HFFc6 (cell line): ENCODE data around the gene IP6K1. TPM values are rescaled to one million over a fixed set of nuclear protein-coding genes. Genes with fewer than 3 reads are reported as not detected.
"Not testable (repeated sequence)": the region's sequence is repeated elsewhere in the genome, so short reads cannot be mapped to it uniquely, and the experiment has no call there.

Experiments used
- DNase-seq: peaks from one replicate; pipeline ENCODE4 v3.0.0-alpha.2; 2018
- H3K27ac Mint-ChIP-seq: 2 replicates; pipeline ENCODE4 v1.8.0; 2020; ENCODE audit warnings: mild to moderate bottlenecking, mixed read lengths
- H3K27me3 Mint-ChIP-seq: 2 replicates; pipeline ENCODE4 v1.8.0; 2021; ENCODE audit warnings: mild to moderate bottlenecking, moderate library complexity, mixed read lengths; ENCODE audit not compliant: insufficient read depth
- H3K36me3 Mint-ChIP-seq: 2 replicates; pipeline ENCODE4 v1.8.0; 2021; ENCODE audit warnings: low read depth, mixed read lengths
- H3K4me1 Mint-ChIP-seq: 2 replicates; pipeline ENCODE4 v1.8.0; 2020; ENCODE audit warnings: low read depth, mixed read lengths
- H3K4me3 Mint-ChIP-seq: 2 replicates; pipeline ENCODE4 v1.8.0; 2020; ENCODE audit warnings: mild to moderate bottlenecking, moderate library complexity, mixed read lengths
- H3K9me3 Mint-ChIP-seq: 2 replicates; pipeline ENCODE4 v1.8.0; 2020; ENCODE audit warnings: mild to moderate bottlenecking, mixed read lengths
- total RNA-seq, 6 experiments: library from RNA; stranded (reverse); fragmentation: NEBNext Ultra II Directional; extraction: Animal tissue kit (Norgen Biotek cat#: 25700); gene quantifications; 2 replicates in 1 of 6; 3 replicates in 5 of 6; pipeline ENCODE4 v1.2.3, GENCODE V29; 2021
- TF ChIP-seq, protein P1 (sequence below): fragments of 200-600 bp; sonication (generic); IDR thresholded peaks from 2 replicates; pipeline ENCODE4 v1.5.0; 2021; ENCODE audit warnings: antibody characterized with exemption, mild to moderate bottlenecking

Gene IP6K1
- total RNA-seq, 6 experiments from 2014 or later: 29.8 to 43.7 (median 38.4) TPM

DNA sequence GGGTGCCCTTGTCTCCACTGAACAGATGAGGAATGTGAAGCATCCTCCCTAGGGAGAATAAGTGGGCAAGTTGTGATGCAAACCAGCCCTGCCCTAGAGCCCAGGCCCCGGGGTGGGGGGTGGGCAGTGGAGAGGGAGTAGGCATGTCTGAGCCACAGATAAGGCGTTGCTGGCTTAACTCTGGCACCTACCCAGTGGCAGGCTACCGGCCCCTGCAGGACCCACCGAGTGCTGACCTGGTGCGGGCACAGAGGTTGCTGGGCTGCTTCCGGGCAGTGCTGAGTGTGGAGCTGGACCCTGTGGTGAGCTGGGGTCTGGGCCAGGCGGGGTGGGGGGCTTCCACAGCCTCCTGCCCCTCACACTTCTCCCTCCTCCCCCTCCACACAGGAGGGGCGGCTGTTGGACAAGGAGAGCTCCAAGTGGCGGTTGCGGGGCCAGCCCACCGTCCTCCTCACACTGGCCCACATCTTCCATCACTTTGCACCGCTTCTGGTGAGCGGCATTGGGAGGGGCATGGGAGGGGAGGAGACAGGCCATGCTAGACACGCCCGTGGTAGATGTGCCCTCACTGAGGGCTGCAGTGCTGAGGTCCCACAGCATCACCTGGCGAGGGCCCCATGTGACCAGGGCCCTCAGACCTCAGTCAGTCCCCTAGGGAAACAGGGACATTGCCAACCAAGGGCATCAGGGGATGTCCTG lies 86.9 kb downstream of the IP6K1 start:
- Mint-ChIP-seq H3K27me3 (no peaks in the 10 kb centered on the region; the same call in none of the 2 replicates), H3K4me3 (no peak overlapping the region), H3K4me1 (no peaks in the 10 kb centered on the region), H3K9me3 (no peaks in the 10 kb centered on the region), H3K27ac (no peak overlapping the region), H3K36me3 (no peaks in the 10 kb centered on the region)
- TF ChIP-seq, protein P1, sequence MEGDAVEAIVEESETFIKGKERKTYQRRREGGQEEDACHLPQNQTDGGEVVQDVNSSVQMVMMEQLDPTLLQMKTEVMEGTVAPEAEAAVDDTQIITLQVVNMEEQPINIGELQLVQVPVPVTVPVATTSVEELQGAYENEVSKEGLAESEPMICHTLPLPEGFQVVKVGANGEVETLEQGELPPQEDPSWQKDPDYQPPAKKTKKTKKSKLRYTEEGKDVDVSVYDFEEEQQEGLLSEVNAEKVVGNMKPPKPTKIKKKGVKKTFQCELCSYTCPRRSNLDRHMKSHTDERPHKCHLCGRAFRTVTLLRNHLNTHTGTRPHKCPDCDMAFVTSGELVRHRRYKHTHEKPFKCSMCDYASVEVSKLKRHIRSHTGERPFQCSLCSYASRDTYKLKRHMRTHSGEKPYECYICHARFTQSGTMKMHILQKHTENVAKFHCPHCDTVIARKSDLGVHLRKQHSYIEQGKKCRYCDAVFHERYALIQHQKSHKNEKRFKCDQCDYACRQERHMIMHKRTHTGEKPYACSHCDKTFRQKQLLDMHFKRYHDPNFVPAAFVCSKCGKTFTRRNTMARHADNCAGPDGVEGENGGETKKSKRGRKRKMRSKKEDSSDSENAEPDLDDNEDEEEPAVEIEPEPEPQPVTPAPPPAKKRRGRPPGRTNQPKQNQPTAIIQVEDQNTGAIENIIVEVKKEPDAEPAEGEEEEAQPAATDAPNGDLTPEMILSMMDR: no peak
- no peak for DNase-seq

DNA sequence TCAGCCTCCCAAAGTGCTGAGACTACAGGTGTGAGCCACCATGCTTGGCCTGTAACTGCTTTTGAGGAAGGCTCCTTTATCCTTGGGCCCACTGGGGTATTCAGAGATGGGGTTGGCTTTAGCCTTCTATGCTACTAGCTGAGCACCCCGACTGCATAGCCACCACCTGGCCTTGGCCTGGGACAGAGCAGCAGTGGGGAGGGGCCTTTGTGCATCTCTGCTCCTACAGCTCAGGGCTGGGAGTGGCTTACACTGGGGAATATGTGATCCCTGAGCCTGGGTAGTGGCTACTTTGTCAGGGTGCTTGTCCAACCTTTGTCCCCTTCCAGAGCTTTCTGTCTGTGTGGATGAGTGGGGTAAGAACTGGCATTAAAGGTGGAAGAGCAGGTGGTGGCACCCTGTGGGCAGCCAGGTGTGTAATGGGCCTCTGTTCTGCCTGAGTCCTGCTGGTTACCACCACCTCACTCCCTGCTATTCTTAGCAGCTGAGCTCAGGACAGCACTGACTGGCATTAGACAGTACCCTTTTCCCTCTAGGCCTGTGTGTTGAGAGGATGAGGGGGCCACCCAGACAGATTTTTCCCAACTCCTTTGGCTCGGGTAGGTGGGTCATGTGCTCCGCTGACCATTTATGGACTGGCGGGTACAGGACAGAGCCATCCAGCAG lies 90.9 kb downstream of the IP6K1 start:
- not testable (repeated sequence) for H3K4me1 Mint-ChIP-seq, DNase-seq, H3K27me3 Mint-ChIP-seq, H3K27ac Mint-ChIP-seq, H3K4me3 Mint-ChIP-seq, H3K9me3 Mint-ChIP-seq, H3K36me3 Mint-ChIP-seq

DNA sequence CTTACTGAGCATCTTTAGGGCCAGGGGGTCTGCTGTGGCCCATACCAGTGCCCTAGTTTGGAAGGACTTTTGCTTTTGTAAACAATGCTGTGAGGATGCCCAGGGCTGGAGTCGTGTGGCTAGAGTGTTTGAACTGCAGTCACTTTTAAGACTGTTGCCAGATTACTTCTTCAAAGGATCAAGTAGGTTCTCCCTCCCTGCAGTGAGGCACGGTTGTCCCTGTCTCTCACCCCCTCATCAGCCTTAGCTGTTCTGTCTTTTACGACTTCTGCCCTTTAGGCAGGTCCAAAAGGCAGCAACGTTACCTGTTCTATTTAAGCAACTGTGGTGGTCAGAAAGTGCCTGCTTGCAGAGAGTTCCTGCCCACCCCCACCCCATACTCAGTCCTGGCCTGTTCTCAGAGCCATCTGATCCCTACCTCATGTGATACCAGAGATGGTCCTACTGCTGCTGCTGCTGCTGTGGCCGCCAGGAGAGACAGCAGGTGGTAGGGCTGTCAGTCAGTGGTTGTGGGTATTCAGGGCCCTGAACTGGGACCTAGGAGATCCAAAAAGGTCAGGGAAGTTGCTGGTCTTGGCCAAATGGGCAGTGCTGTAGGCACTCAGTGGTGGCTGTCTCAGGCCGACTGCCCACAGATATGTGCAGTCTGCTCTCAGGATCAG lies 91.8 kb downstream of the IP6K1 start:
- peaks cover 15% of the 10 kb centered on the region for H3K4me1 Mint-ChIP-seq
- H3K9me3 Mint-ChIP-seq, DNase-seq, H3K4me3 Mint-ChIP-seq, H3K27me3 Mint-ChIP-seq, H3K27ac Mint-ChIP-seq, H3K36me3 Mint-ChIP-seq: not testable (repeated sequence)

DNA sequence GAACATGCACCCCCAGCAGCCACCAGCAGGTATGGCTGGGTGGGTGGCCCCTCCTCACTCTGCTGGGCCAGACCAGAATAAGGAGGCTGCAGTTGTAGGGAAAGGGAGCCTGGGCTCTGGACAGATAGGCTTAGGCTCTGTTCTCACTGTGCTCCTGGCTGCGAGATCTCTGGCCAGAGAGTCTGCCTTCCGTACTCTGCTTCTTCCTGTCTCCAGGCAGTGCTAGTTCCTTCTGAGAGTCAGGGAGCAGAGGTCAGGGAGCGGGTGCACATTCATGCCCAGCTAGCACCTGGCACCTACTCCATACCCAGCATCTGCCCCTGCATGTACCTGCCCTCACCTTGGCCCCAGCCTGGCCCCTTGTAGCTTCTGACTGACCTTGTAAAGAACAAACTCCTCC lies 94.9 kb downstream of the IP6K1 start:
- H3K4me3 Mint-ChIP-seq, H3K36me3 Mint-ChIP-seq, H3K27me3 Mint-ChIP-seq, H3K27ac Mint-ChIP-seq, DNase-seq, H3K9me3 Mint-ChIP-seq: not testable (repeated sequence)
- H3K4me1 Mint-ChIP-seq: peaks cover 25% of the 10 kb centered on the region

DNA sequence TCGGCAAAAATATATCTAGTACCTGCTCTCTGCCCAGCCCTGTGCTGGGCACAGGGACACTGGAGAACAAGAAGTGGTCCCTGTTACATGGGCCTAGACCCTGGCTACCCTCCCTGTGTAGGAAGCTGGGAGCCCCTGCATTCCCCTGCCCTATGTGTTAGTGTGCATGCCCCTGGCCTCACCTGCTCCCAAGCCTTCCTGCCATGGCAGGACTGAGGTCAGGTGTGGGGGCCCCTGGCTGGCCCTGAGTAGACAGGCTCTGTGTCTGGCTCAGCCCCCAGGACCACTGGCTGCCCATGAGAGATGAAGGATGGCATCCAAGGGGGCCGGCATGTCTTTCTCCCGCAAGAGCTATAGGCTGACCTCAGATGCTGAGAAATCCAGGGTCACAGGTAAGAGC lies 95.5 kb downstream of the IP6K1 start:
- H3K9me3 Mint-ChIP-seq, H3K27me3 Mint-ChIP-seq, H3K27ac Mint-ChIP-seq, H3K36me3 Mint-ChIP-seq, DNase-seq: not testable (repeated sequence)
- peak overlapping the region; percentile 95 for H3K4me3 Mint-ChIP-seq
- peaks cover 25% of the 10 kb centered on the region for H3K4me1 Mint-ChIP-seq

DNA sequence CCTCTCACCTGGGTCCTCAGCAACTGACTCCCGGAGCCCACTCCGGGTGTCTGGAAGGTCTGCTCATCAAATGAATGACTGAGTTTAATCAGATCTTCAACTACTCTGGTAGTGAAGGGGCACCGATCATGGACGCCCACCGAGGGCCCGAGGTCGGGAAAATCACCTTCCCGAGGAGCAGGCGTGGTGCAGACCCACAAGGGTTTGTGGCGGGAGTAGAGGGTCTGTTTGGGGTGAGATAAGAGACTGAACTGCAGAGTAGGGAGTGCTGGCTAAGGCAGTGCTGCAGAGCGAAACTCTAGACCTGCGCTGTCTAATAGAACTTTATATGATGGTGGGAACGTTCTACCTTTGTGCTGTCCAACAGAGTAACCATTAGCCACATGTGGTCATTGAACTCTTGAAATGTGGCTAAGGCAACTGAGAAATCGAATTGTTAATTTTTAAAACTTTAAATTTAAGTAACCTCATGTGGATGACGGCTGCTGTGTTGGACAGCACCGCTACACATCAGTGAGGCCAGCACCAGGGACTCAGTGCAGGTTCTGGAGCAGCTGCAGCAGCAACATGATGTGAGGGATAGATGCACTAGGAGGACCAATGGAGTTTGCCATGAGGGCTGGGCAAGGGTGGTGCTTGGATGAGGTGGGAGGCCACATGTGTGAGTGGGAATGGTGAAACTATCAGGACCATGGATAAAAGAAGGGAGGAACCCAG lies 96.3 kb downstream of the IP6K1 start:
- H3K27me3 Mint-ChIP-seq, DNase-seq, H3K9me3 Mint-ChIP-seq, H3K36me3 Mint-ChIP-seq: not testable (repeated sequence)
- Mint-ChIP-seq H3K4me3 (peak overlapping the region; percentile 95), H3K4me1 (peaks cover 25% of the 10 kb centered on the region), H3K27ac (peak overlapping the region; percentile 93)

DNA sequence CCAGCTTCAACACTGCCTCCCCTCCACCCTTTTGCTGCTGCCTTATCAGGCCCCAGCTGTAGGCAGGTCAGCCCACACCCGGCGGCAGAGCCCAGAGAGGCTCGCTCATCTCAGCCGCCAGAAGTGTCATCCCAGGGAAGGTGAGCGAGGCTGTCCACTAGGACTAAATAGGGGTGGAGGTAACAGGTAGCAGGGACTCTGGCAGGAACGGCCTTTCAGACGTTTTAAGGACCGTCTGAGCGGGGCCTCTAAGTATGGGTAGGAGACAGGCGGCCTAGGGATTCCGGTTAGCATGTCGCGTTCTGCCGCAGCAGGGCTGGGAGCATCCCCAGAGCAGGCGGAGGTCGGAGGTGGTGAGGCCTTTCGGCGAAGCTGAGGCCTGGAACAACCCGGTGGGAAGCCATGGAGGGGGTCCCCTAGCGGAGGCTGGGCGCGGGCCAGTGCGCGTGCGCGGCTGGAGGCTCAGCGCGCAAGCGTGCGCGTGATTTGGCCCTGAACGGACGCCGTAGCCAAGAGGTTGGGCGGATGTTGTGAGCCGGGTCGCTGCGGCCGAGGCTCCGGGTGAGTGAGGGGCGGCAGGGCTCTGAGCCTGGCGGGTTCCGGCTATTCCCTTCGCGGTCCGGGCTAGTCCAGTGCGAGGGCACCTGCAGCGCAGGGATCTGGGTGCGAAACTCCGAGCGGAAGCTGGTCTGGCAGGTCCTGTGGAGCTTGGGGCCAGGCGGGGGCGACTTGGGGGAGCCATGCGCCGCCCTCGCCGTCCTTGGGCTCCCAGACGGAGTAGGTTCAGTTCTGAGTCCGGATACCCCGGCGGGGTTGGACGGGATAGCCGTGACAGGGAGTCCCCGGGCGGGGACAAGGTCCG lies 97.1 kb downstream of the IP6K1 start, which contains the start of the genes MST1 and RNF123:
Gene MST1 (minus strand): TSS at position 429 of the 862 bp plus-strand sequence. CDS start 783 bp downstream, outside the sequence.
Gene RNF123 (plus strand): TSS at position 512 of the 862 bp plus-strand sequence. CDS start 1,609 bp downstream, outside the sequence.
- TF ChIP-seq, protein P1: peak; percentile 37
- Mint-ChIP-seq H3K27me3 (no peaks in the 10 kb centered on the region; the same call in 1 of the 2 replicates), H3K27ac (peak within 1 kb of the TSS; percentile 93), H3K4me3 (peak within 1 kb of the TSS; percentile 95), H3K36me3 (peaks cover 5% of the 10 kb centered on the region; the same call in 1 of the 2 replicates), H3K4me1 (peaks cover 25% of the 10 kb centered on the region), H3K9me3 (no peaks in the 10 kb centered on the region)
- peak; percentile 74 for DNase-seq

DNA sequence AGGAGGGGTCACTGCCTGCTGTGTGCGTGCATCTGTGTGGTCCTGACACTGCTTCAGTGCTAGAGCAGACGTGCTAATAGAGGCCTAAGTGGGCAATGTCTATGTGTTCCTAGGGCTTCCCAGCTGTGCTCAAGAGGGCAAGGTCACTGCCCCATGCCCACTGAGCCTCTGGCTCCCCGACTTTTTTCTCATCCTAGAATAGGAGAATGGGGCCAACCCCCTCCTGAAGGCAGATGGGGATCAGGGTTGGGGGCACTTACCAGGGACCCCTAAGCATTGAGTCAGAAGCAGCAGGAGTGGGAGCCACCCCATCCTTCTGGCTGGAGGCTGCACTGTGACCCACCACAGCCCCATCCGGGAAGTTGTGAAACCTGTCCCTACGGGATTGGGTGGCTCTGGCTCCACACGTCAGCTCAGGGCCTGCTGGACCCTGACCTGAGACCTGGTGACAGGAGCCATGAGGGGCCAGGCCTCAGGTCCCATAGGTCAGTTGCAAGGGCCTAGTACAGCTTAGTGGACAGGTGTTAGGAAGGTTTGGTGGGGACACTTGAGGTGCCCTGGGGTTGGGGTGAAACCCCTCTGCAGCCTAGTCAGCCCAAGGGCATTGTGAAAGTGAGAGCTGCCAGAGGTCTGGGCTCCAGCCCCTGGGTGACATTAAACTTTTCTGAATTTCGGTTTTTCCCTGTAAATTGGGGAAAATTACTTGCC lies 97.8 kb downstream of the IP6K1 start:
- not testable (repeated sequence) for DNase-seq, H3K9me3 Mint-ChIP-seq, H3K27me3 Mint-ChIP-seq, H3K36me3 Mint-ChIP-seq
- H3K27ac Mint-ChIP-seq: peak overlapping the region; percentile 93
- H3K4me1 Mint-ChIP-seq: peaks cover 25% of the 10 kb centered on the region
- peak overlapping the region; percentile 95 for H3K4me3 Mint-ChIP-seq

DNA sequence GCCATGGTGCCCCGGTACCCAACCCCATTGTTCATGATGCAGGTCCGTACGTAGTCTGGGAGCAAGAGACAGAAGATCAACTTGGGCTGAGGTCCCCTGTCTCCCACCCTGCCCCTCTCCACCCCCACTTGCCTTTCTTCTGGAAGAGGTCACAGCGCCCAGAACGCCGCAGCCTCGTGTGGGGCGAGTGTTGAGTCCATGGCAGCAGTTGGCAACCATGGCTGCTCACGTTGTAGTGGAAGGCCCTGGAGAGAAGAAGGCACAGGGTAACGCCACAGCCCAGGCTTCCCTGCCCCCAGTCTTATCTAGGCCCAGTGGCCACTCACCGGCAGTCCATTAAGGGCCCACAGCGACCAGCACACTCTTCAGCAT lies 98.9 kb downstream of the IP6K1 start:
- not testable (repeated sequence) for H3K36me3 Mint-ChIP-seq, H3K27me3 Mint-ChIP-seq, H3K27ac Mint-ChIP-seq, H3K9me3 Mint-ChIP-seq, H3K4me3 Mint-ChIP-seq, DNase-seq
- peaks cover 25% of the 10 kb centered on the region for H3K4me1 Mint-ChIP-seq
